K562 (cell line): ENCODE data around the gene WDR1. TPM values are rescaled to one million over a fixed set of nuclear protein-coding genes. Genes with fewer than 3 reads are reported as not detected.

ENCODE experiments used
- ATAC-seq: fragments of 200-7000 bp; cut with Tn5 transposase; 3 replicates; pipeline ENCODE4 v1.9.1; 2020; ENCODE audit warnings: moderate library complexity
- BruUV-seq: library from RNA; stranded (reverse); fragments of 400-500 nt; replicated peaks from 2 replicates; lab custom pipeline; 2021; lab: Mats Ljungman, UMichigan
- CTCF ChIA-PET: fragments of 300-600 bp; formaldehyde crosslinking; extraction: SDS; loops from one replicate; lab custom pipeline; 2021; ENCODE audit warnings: low intra/inter-chr PET ratio; lab: Yijun Ruan, JAX
- POLR2A ChIA-PET: fragments of 300-600, 350-650 bp; sonication (Branson Sonifier 250); formaldehyde crosslinking; extraction: SDS; loops from one replicate; lab custom pipeline; 2021; ENCODE audit warnings: antibody characterized with exemption, inconsistent platforms; lab: Yijun Ruan, JAX
- DNase-seq, 4 experiments: peaks; one replicate each; pipeline versions ENCODE4 v3.0.0 to v3.0.0-alpha.2; 2011 to 2018; ENCODE audit warnings: low spot score in 3 of 4, mixed read lengths in 3 of 4; ENCODE audit errors: extremely low read depth in 1 of 4
- FAIRE-seq: peaks from 2 replicates; lab custom pipeline; 2011; peaks lifted over from hg19 to GRCh38; lab: Jason Lieb, UNC
- H2AFZ ChIP-seq: 2 replicates; pipeline ENCODE4 v1.6.0; 2011; ENCODE audit warnings: low read depth, low read length, control low read depth, inconsistent platforms
- H3K27ac ChIP-seq: fragments of 200-600 bp; 3 replicates; pipeline ENCODE4 v1.8.0; 2011; ENCODE audit warnings: low read depth, mild to moderate bottlenecking, control low read depth, inconsistent platforms, low read length, moderate library complexity, mixed read lengths; ENCODE audit errors: extremely low read depth
- H3K27me3 ChIP-seq, 2 experiments: fragments of 300-600 bp in 1 of 2; 2 replicates in 1 of 2; 3 replicates in 1 of 2; pipeline versions ENCODE4 v1.6.0 to v1.8.0; 2011; ENCODE audit warnings: inconsistent platforms in 2 of 2, low read length in 2 of 2, mild to moderate bottlenecking in 1 of 2, mixed read lengths in 1 of 2, moderate library complexity in 1 of 2; ENCODE audit not compliant: control insufficient read depth in 2 of 2, insufficient read depth in 2 of 2
- H3K36me3 ChIP-seq: fragments of 300-600 bp; 3 replicates; pipeline ENCODE4 v1.8.0; 2011; ENCODE audit warnings: mild to moderate bottlenecking, low read length, inconsistent platforms; ENCODE audit not compliant: control insufficient read depth, insufficient read depth
- H3K4me1 ChIP-seq, 2 experiments: fragments of 200-600 bp in 1 of 2; replicated peaks in 1 of 2; 2 replicates in 1 of 2; 3 replicates in 1 of 2; pipeline versions ENCODE4 v1.5.1 to v1.8.0; 2011; ENCODE audit warnings: inconsistent platforms in 2 of 2, low read length in 2 of 2, mild to moderate bottlenecking in 1 of 2, mixed read lengths in 1 of 2, moderate library complexity in 1 of 2; ENCODE audit not compliant: control insufficient read depth in 2 of 2, insufficient read depth in 2 of 2
- H3K4me2 ChIP-seq: 2 replicates; pipeline ENCODE4 v1.6.1; 2011; ENCODE audit warnings: low read length, control low read depth, inconsistent platforms, mixed read lengths; ENCODE audit not compliant: insufficient read depth
- H3K4me3 ChIP-seq: fragments of 200-600 bp; sonication (generic), shearing (Covaris generic); 2 replicates; pipeline ENCODE4 v1.5.1; 2016; ENCODE audit warnings: control low read depth, inconsistent platforms
- H3K79me2 ChIP-seq: fragments of 200-600 bp; 3 replicates; pipeline ENCODE4 v1.8.0; 2011; ENCODE audit warnings: low read length, inconsistent platforms; ENCODE audit not compliant: control insufficient read depth, insufficient read depth
- H3K9ac ChIP-seq, 2 experiments: 2 replicates each; pipeline versions ENCODE4 v1.6.0 to v1.6.1; 2011; ENCODE audit warnings: low read depth in 2 of 2, low read length in 2 of 2, control low read depth in 1 of 2, inconsistent platforms in 1 of 2, mild to moderate bottlenecking in 1 of 2, mixed read lengths in 1 of 2; ENCODE audit not compliant: insufficient read depth in 1 of 2
- H3K9me1 ChIP-seq: one replicate; pipeline ENCODE4 v1.6.0; 2011; ENCODE audit warnings: inconsistent platforms, mild to moderate bottlenecking, low read length, moderate library complexity; ENCODE audit not compliant: control insufficient read depth, insufficient read depth
- H3K9me3 ChIP-seq: replicated peaks from 2 replicates; pipeline ENCODE4 v1.5.1; 2011; ENCODE audit warnings: low read depth, low read length, inconsistent platforms; ENCODE audit not compliant: control insufficient read depth, insufficient read depth
- H4K20me1 ChIP-seq: replicated peaks from 2 replicates; pipeline ENCODE4 v1.6.1; 2011; ENCODE audit warnings: low read length, inconsistent platforms, mixed read lengths; ENCODE audit not compliant: control insufficient read depth, insufficient read depth
- ARID3B ChIP-seq: fragments of 250-450 bp; sonication (Bioruptor Pico); IDR thresholded peaks from 2 replicates; pipeline ENCODE4 v1.4.0; 2020; ENCODE audit warnings: borderline replicate concordance
- HDAC3 ChIP-seq: fragments of 450-650 bp; IDR thresholded peaks from 2 replicates; pipeline ENCODE4 v1.6.1; 2018; ENCODE audit warnings: borderline replicate concordance, mild to moderate bottlenecking, moderate library complexity; ENCODE audit not compliant: partially characterized antibody
- PHF21A ChIP-seq: fragments of 450-650 bp; IDR thresholded peaks from 2 replicates; pipeline ENCODE4 v1.6.1; 2017; ENCODE audit warnings: low read depth, borderline replicate concordance
- SMAD4 ChIP-seq: fragments of 250-450 bp; sonication (Bioruptor Pico); conservative IDR thresholded peaks from 2 replicates; pipeline ENCODE4 v1.8.0; 2021; ENCODE audit warnings: inconsistent platforms, mild to moderate bottlenecking, moderate library complexity
- SUPT5H ChIP-seq: fragments of 450-650 bp; IDR thresholded peaks from 2 replicates; pipeline ENCODE4 v1.6.1; 2016
- TBP ChIP-seq: optimal IDR thresholded peaks from 2 replicates; pipeline ENCODE3; 2011; ENCODE audit warnings: low read depth, low read length, improper control_type of control experiment
- ZFP30 ChIP-seq: fragments of 250-450 bp; sonication (Bioruptor Pico); IDR thresholded peaks from 2 replicates; pipeline ENCODE4 v1.8.0; 2022; ENCODE audit warnings: moderate library complexity, mild to moderate bottlenecking, inconsistent platforms, borderline replicate concordance
- ZNF695 ChIP-seq: fragments of 450-650 bp; formaldehyde crosslinking; IDR thresholded peaks from 2 replicates; pipeline ENCODE4 v1.4.0; 2020; ENCODE audit warnings: mild to moderate bottlenecking, moderate library complexity
- ZNF785 ChIP-seq: fragments of 250-450 bp; sonication (Bioruptor Pico); IDR thresholded peaks from 2 replicates; pipeline ENCODE4 v1.4.0; 2020; ENCODE audit warnings: mild to moderate bottlenecking
- WGBS: fragments of 100-300 bp; shearing (Covaris generic); methylation state at CpG from one replicate; pipeline ENCODE4 v1.1.6; 2016; ENCODE audit warnings: low coverage, mixed read lengths; ENCODE audit not compliant: insufficient coverage; ENCODE audit errors: missing lambda C conversion rate; 5-methylcytosine and 5-hydroxymethylcytosine counted together
- in situ Hi-C: fragments of 300-500 bp; cut with MboI; formaldehyde crosslinking; loops from 4 replicates; pipeline ENCODE4 v1.15.0; 2018; ENCODE audit warnings: inconsistent platforms, mixed read lengths
- intact Hi-C: fragments of 100-400 bp; cut with micrococcal nuclease; formaldehyde crosslinking; loops from 2 replicates; pipeline ENCODE4 v1.14.2; 2022
- polyA plus RNA-seq, 8 experiments: library from polyadenylated mRNA; depleted of rRNA in 4 of 8; stranded (reverse) in 5 of 8; unstranded in 3 of 8; fragments of >200 nt; fragmentation: Nextera tagmentation in 2 of 8; fragmentation: Illumina TruSeq in 1 of 8; extraction: Ambion mirVana in 2 of 8; extraction: Trizol in 1 of 8; gene quantifications; 2 replicates each; pipeline versions ENCODE4 v1.2.1 to v1.2.3, GENCODE V29; 2011 to 2014; ENCODE audit warnings: inconsistent platforms in 1 of 8, missing spikeins in 1 of 8
- total RNA-seq, 7 experiments: library from RNA; depleted of rRNA in 6 of 7; stranded (reverse); fragments of >200 nt in 6 of 7; fragmentation: Illumina TruSeq in 2 of 7; extraction: Trizol in 2 of 7; gene quantifications; 2 replicates each; pipeline versions ENCODE4 v1.2.1 to v1.2.3, GENCODE V29; 2011 to 2021; ENCODE audit warnings: low replicate concordance in 1 of 7

Gene WDR1
- total and polyA plus RNA-seq, 9 of the 15 experiments (the other 6 are each of a cell fraction or from before 2014, with no cell fraction given), result 16.1 to 213 (median 125) TPM

GRCh38 chr4:10153161-10153560 lies 36.6 kb upstream of the WDR1 start:
- Histone ChIP-seq H3K79me2 (no peaks in the 10 kb centered on the region), H3K4me3 (no peak overlapping the region), H3K9ac (no peak overlapping the region), H3K9me1 (no peaks in the 10 kb centered on the region), H2AFZ (no peak overlapping the region), H3K27me3 (peaks cover 7 to 34% of the 10 kb centered on the region in 2 experiments; a peak in 4 of 5 replicates), H3K4me2 (no peak overlapping the region), H3K36me3 (no peaks in the 10 kb centered on the region), H3K4me1 (peaks cover 0 to 3% of the 10 kb centered on the region in 2 experiments; a peak in 1 of 5 replicates), H3K9me3 (no peaks in the 10 kb centered on the region), H4K20me1 (no peaks in the 10 kb centered on the region), H3K27ac (no peak overlapping the region)
- BruUV-seq, result no TSS peak
- WGBS, result 0% methylated on average over 1 of the region's 1 CpG
- ChIA-PET POLR2A (interaction anchor here (2.5 to 2.8 kb wide), 2 partner anchors 9 to 36 kb away, joined by 7 to 25 read pairs; partner anchors contain the start of gene WDR1), CTCF (no interaction called here)
- ATAC-seq (no peak), FAIRE-seq (no peak), DNase-seq (no peak)
- in situ Hi-C loops (loop anchor here (25.0 kb wide), 1 partner anchor 1259 kb away; no protein-coding TSS in a partner anchor), intact Hi-C loops (no loop called here)
- TF ChIP-seq ZNF785 (CRISPR knock-in tag) (no peak), ARID3B (CRISPR knock-in tag) (no peak), HDAC3 (no peak), PHF21A (no peak), ZNF695 (no peak), TBP (no peak), SMAD4 (CRISPR knock-in tag) (no peak), ZFP30 (CRISPR knock-in tag) (no peak), SUPT5H (no peak)
